Fibroblast of the aortic adventitia (primary cell): ENCODE measurements around the gene SARS2. TPM values are rescaled to one million over a fixed set of nuclear protein-coding genes. Genes with fewer than 3 reads are reported as not detected.
"Not testable (repeated sequence)": the region's sequence is repeated elsewhere in the genome, so short reads cannot be mapped to it uniquely, and the experiment has no call there.

Experiments used
- DNase-seq: peaks from one replicate; pipeline ENCODE4 v3.0.0-alpha.2; 2010; ENCODE audit warnings: low read depth
- H3K4me3 ChIP-seq: 2 replicates; pipeline ENCODE4 v1.5.1; 2011; ENCODE audit warnings: low read depth, mild to moderate bottlenecking, control low read depth, low read length, moderate library complexity
- CTCF ChIP-seq: IDR thresholded peaks from 2 replicates; pipeline ENCODE4 v1.5.1; 2011; ENCODE audit warnings: mild to moderate bottlenecking, low read length, control low read depth, inconsistent platforms; ENCODE audit not compliant: insufficient read depth
- total RNA-seq: library from RNA; depleted of rRNA; stranded (reverse); fragments of >200 nt; gene quantifications from 2 replicates; pipeline ENCODE4 v1.2.3, GENCODE V29; 2012; ENCODE audit warnings: low replicate concordance

SARS2 gene
- total RNA-seq, 1 donor = 15.5 TPM

DNA sequence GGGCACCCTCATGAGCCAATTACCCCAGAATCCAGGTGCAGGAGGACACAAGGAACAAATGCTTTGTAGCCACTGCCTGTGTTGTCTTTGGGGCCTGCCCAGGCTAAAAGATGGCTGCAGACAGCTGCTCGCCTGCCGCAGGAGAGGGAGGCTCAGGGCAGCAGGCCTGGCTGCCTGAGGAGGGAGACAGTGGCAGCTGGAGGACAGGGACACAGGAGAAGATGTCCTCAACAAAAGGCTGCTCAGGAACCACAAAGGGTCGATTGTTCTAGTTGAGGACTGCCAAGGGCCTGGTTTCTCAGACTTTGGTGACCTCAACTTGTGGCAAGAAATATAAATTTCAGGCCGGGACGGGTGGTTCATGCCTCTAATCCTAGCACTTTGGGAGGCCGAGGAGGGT lies 38.8 kb downstream of the SARS2 start:
- H3K4me3 ChIP-seq = no peak overlapping the region
- no peak for DNase-seq
- TF ChIP-seq CTCF = no peak

DNA sequence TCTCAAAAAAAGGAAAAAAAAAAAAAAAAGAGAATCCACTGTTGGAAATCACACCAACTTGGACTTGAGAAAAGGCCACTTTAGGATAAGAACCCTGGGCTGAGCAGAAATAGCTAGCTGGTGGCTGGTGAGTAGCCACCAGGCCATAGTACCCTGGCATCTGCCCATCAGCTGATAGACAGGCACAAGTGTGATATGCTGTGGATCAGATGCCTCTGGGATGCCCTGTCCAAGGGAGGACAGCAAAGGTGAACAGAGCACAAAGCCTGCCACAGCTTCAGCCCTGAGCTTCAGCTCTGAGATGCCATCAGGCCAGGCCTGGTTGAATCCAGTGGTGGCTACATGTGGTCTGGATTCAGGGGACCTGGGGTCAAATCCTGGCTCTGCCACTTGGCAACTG lies 39.9 kb downstream of the SARS2 start:
- no peak for TF ChIP-seq CTCF

GRCh38 chr19:38889803-38890202 lies 40.8 kb downstream of the SARS2 start:
- H3K4me3 ChIP-seq = no peak overlapping the region
- DNase-seq = no peak
- TF ChIP-seq CTCF = no peak

More for the DNA sequence above, 39.9 kb downstream of the SARS2 start:
- H3K4me3 ChIP-seq = no peak overlapping the region
- DNase-seq = no peak

DNA sequence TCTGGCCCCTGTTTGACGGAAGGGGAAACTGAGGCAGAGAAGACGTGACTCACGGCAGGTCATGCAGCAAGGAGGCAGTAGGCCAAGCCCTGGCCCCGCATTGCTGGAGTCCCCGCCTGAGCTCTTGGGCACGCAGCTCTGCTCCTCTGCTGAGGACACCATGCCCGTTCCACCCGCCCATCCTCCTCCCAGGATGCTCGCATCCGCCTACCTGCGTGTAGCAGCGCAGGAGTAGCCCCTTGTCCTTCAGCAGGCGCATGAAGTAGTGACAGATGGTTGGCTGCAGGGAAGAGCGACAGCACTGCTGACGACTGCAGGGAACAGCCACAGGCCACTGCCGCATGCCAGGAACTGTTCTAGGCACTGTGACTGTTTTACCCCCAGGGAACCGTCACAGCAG lies 41.7 kb downstream of the SARS2 start:
- no peak for TF ChIP-seq CTCF
- DNase-seq = no peak
- H3K4me3 ChIP-seq = no peak overlapping the region

- DNase-seq, H3K4me3 ChIP-seq: not testable (repeated sequence)
These were observed 45.9 kb downstream of the SARS2 start for GRCh38 chr19:38884691-38885090.

- DNase-seq = no peak
- TF ChIP-seq CTCF = no peak
- no peak overlapping the region for H3K4me3 ChIP-seq
These were observed 47.3 kb downstream of the SARS2 start for GRCh38 chr19:38883286-38883685.

GRCh38 chr19:38880882-38881609 lies 49.5 kb downstream of the SARS2 start:
- H3K4me3 ChIP-seq = no peak overlapping the region
- no peak for DNase-seq
- no peak for TF ChIP-seq CTCF
